NCI-H2107 treated with DMSO at 0.1 percent for 48 hours (cell line): ENCODE results near the gene NPHS1.
"Not testable (repeated sequence)": the region's sequence is repeated elsewhere in the genome, so short reads cannot be mapped to it uniquely, and the experiment has no call there.

Experiments used
- DNase-seq: peaks from one replicate; lab custom pipeline; 2025; ENCODE audit not compliant: unreplicated experiment; lab: John Stamatoyannopoulos, UW

Gene NPHS1

DNA sequence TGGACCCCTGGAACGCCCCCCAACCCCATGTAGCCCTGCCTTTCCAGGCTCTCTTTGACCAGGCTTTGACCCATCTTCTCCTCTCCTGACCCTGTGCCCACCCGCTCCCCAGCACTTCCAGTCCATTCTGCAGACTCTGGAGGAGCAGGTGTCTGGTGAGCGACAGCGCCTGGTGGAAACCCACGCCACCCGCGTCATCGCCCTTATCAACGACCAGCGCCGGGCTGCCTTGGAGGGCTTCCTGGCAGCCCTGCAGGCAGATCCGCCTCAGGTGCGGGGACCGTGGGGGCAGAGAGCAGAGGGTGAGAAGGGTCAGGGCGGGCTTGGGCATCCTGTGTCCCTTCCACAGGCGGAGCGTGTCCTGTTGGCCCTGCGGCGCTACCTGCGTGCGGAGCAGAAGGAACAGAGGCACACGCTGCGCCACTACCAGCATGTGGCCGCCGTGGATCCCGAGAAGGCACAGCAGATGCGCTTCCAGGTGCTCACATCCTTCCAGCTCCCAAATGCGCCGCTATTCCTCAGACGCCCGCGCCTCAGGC lies 22.2 kb upstream of the NPHS1 start:
- no peak for DNase-seq

DNA sequence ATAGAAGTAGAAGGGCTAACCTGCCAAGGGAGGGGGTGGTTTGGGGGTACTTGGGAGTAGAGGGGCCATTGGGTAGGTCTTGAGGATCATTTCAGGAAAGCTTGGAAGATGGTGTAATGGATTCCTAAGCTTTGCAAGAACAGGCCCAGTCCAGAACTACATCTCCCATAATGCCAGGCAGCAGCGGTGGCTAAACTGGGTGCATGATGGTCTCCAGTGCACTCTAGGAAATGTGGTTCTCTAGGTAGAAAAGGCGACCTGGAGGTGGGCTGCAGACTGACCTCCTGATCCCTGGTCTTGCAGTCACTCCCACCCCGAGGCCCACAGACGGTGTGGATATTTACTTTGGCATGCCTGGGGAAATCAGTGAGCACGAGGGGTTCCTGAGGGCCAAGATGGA lies 19.9 kb upstream of the NPHS1 start:
- no peak for DNase-seq

DNA sequence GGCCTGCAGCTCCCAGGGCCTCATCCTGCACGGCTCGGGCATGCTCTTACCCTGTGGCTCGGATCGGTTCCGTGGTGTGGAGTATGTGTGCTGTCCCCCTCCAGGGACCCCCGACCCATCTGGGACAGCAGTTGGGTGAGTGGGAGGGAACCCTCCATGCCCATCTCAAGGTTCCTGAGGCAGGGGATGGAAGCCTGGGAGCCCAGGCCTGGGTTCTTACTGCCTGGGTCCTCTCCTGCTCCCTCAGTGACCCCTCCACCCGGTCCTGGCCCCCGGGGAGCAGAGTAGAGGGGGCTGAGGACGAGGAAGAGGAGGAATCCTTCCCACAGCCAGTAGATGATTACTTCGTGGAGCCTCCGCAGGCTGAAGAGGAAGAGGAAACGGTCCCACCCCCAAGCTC lies 19.3 kb upstream of the NPHS1 start:
- no peak for DNase-seq

DNA sequence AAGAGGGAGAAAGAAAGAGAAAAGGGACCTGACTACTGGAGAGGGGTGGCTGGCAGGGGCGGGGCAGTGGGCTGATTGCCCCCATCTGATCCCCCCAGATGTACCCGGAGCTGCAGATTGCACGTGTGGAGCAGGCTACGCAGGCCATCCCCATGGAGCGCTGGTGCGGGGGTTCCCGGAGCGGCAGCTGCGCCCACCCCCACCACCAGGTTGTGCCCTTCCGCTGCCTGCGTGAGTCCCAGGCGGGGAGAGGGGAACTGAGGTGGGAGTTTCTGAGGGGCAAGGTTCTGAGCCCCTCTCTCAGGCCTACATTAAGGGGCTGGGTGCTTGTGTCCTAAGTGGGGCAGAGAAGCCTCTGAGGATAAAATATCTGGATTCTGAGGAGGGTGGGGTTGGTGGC lies 18.5 kb upstream of the NPHS1 start:
- DNase-seq = no peak

DNA sequence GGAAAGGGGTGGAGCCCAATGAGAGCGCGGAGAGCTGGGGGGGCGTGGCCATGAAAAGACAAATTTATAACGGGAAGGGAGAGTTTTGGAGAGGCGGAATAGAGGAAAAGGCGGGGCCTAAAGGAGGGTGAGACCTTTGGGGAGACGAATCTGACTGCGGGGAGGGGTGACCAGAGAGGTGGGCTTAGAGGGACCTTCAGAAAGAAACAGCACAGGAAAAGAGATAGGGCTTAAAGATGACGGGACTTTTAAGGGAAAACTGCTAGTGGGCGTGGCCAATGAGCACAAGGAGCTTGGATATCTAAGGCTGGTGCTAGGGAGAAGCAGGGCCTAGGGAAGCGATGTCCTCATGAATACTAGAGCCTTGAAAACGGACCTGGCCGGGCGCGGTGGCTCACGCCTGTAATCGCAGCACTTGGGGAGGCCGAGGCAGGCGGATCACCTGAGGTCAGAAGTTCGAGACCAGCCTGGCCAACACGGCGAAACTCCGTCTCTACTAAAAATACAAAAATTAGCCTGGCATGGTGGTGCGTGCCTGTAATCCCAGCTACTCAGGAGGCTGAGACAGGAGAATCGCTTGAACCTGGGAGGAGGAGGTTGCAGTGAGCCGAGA lies 17.9 kb upstream of the NPHS1 start:
- not testable (repeated sequence) for DNase-seq

DNA sequence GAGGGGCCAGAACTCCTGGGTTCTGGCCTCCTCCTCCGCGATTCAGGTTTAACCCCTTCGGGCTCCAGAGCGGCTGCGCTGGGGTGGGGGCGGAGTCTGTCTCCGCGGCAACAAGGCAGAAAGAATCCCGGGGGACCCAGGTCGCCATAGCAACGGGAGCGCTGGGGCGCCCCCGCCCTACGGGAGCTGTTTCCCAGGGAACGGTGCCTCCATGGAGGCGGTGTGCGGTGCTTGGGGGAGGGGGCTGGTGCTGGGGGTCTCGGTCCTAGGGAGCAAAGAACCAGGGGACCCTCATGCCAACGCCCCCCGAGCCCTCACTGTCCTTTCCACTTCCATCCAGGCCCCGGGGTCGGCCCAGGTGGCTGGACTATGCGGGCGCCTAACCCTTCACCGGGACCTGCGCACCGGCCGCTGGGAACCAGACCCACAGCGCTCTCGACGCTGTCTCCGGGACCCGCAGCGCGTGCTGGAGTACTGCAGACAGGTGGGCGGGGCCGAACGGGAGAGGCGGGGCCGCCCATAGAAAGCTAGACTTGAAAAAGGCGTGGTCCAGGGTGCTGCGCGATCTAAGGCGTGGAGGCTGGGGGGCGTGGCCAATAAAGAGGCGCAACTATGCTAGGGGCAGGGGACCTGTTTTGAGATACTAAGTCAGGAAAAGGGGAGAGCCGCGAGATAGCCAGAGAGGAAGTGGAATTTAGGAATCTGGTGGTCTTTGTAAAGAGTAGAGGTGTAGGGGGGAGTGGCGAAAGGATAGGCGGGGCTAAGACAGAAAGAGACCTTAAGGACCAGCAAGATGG lies 17.2 kb upstream of the NPHS1 start:
- DNase-seq = peak; percentile 71

DNA sequence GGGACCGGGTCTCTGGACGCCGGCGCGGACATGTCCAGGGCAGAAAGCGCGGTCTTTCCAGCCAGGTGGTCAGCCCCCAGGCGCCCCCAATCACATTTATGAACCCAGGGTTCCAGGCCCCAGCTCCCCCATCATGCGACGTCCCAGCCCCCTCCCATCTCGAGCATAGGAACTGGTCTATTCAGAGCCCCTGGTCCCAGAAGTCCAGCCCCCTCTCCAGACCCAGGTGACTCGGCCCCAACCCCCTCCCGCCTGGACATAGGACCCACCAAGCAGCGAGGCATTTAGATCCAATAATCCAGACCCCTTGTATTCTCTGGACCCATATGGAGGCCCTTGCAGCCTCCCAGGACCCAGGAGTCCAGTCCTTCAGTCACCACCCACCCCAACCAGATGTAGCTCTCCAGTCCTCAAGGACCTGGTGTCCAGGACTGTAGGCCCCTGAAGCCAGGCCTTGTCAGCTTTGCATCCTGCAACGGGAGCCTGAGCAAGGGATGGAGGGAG lies 16.6 kb upstream of the NPHS1 start:
- no peak for DNase-seq

DNA sequence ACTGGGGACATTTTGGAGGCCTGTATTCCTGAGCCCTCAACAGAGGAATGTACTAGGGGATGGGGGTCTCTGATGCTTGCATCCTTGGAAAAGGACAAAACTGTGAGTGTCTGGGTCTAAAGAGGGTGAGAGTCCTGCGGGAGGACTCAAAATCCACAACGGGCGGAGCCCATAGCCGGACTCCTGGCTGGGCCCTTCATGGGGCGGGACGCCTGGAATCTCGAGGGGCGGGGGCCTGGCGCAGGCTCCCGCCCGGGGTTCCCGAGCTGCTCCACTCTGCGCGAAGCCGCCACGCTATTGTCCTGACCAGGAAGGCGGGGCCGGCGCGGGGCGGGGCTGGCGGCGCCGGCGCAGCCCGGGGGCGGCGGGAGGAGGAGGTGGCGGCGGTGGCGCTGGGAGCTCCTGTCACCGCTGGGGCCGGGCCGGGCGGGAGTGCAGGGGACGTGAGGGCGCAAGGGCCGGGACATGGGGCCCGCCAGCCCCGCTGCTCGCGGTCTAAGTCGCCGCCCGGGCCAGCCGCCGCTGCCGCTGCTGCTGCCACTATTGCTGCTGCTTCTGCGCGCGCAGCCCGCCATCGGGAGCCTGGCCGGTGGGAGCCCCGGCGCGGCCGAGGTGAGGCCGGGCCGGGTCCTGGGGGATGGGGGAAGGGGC lies 16.0 kb upstream of the NPHS1 start, which contains the start of gene APLP1:
Gene APLP1 (plus strand): TSS at position 403 of the 651 bp plus-strand sequence. CDS start 63 bp downstream, at position 466.
- DNase-seq = peak; percentile 20

DNA sequence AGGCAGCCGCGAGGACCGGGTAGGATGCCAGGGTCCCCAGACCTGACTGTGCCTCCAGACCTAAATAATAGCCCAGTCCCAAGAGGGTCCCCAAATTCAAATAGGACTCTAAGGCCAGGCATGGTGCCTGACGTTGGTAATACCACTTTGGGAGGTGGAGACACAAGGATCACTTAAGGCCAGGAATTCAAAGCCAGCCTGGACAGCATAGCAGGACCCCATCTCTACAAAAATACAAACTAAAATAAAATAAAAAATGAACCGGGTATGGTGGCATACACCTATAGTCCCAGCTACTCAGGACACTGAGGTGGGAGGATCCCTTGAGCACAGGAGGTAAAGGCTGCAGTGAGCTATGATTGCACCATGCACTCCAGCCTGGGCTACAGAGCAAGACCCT lies 10.7 kb upstream of the NPHS1 start:
- DNase-seq = no peak

DNA sequence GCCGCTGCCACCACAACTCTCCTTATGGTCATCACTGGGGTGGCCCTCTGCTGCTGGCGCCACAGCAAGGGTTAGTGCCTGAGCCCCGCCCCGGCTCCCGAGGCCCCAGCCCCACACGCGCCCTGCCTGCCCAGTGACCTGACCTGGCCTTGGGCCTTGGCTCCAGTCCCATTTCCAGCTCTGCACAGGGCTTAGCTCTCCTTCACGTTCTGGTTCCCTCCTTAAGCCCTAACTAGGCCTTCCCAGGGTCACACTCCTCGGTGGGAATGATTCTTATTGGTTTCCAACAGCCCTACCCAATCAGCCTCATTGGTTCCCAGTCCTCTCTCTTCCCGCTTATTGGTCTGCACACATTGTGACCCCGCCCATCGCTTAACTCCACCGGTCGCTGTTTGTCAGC lies 10.2 kb upstream of the NPHS1 start:
- no peak for DNase-seq

DNA sequence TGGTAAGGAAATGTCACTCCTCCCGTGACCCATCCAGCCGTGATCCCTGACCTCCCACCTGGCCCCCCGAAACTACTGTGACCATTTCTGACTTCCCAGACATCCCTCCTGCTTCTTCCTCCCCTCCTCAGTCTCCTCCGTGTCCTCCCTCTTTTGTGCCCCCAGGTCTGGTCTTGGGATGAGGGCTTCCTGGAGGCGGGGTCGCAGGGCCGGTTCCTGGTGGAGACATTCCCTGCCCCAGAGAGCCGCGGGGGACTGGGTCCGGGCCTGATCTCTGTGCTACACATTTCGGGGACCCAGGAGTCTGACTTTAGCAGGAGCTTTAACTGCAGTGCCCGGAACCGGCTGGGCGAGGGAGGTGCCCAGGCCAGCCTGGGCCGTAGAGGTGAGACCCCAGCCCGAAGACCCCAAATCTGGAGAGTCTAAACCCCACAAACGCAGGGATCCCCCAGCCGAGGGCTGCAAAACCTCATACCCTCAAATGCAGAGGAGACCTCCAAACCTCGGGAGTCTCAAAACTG lies 9.4 kb upstream of the NPHS1 start:
- no peak for DNase-seq

DNA sequence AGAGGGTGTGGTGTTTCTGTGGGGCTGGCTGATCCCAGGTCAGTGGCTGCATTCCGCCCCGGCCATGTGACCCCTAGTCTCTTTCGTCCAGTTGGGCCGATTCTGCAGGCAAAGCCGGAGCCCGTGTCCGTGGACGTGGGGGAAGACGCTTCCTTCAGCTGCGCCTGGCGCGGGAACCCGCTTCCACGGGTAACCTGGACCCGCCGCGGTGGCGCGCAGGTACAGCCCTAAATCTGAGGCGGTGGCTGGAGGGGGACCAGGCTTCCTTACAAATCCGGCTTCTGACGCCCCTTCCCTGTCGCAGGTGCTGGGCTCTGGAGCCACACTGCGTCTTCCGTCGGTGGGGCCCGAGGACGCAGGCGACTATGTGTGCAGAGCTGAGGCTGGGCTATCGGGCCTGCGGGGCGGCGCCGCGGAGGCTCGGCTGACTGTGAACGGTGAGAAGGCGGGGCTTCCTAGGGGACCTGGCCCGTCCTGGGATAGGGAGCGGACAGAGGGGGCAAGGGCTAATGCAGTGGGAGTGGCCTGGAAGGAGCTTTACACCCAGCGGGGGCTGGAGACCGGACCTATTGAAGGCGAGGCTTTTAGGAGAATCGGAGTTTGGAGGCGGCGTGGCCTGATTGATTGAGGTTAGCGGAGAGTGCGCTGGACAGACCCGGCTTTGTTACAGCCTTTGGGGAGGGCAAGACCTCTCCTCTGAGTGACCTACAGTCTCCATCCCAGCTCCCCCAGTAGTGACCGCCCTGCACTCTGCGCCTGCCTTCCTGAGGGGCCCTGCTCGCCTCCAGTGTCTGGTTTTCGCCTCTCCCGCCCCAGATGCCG lies 8.7 kb upstream of the NPHS1 start:
- no peak for DNase-seq

DNA sequence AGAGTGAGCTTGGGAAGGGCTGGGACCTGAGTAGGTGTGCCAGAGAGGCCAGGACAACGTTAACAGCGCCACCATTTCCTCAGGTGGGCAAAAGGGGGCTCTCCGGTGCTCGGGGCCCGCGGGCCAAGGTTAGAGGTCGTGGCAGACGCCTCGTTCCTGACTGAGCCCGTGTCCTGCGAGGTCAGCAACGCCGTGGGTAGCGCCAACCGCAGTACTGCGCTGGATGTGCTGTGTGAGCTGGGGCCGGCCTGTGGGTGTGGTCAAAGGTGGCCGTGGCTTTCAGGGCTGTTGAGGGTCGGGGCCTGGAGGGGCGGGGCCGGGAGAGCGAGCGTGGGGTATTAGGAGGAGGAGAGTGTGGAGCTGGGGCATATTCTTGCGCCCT lies 8.1 kb upstream of the NPHS1 start:
- DNase-seq = no peak

DNA sequence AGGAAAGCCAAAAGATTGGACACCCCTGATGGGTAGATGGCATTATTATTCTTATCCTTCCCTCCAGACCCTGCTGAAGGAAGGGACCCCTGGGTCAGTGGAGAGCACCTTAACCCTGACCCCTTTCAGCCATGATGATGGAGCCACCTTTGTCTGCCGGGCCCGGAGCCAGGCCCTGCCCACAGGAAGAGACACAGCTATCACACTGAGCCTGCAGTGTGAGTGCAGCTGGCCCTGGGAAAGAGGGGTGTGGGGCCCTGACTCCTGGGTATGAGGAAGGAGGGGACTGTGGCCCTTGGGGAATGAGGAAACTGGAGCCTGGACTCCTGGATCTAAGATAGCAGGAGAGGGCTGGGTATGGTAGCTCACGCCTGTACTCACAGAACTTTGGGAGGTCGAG lies 7.1 kb upstream of the NPHS1 start:
- no peak for DNase-seq

DNA sequence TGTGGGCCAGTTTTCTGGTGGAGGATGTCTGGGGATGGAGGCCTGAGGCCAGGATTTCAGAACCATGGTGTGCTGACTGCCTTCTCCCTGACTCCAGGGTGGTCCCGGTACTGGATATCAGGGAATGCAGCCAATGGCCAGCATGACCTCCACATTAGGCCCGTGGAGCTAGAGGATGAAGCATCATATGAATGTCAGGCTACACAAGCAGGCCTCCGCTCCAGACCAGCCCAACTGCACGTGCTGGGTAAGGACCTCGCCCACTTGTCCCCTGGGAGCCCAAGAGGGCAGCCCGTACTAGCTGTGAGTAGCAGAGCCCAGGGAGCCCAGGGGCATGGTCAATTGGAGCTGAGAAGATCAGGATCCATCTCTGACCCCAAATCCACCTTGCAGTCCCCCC lies 6.0 kb upstream of the NPHS1 start:
- DNase-seq = no peak

DNA sequence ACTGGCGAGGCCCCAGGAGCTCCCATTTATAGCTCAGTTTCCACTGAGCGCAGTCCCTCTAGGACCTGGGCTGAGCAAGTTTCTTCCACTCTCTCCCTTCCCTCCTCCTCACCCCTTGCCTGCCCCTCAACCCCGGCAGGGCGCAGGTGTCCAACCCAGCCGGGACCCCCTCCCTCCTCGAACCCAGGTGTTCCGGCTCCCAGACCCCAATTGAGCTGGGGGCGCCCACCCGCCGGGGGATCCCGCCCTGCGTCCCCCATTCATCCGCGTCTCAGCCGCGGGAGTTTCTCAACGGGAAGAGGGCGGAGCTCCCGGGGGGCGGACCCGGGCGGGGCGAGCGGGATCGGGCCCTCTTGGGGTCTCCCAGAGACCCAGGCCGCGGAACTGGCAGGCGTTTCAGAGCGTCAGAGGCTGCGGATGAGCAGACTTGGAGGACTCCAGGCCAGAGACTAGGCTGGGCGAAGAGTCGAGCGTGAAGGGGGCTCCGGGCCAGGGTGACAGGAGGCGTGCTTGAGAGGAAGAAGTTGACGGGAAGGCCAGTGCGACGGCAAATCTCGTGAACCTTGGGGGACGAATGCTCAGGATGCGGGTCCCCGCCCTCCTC lies 4.3 kb upstream of the NPHS1 start, which contains the start of gene KIRREL2:
Gene KIRREL2 (plus strand): TSS at position 366 of the 604 bp plus-strand sequence. CDS start 209 bp downstream, at position 575.
- DNase-seq = no peak

DNA sequence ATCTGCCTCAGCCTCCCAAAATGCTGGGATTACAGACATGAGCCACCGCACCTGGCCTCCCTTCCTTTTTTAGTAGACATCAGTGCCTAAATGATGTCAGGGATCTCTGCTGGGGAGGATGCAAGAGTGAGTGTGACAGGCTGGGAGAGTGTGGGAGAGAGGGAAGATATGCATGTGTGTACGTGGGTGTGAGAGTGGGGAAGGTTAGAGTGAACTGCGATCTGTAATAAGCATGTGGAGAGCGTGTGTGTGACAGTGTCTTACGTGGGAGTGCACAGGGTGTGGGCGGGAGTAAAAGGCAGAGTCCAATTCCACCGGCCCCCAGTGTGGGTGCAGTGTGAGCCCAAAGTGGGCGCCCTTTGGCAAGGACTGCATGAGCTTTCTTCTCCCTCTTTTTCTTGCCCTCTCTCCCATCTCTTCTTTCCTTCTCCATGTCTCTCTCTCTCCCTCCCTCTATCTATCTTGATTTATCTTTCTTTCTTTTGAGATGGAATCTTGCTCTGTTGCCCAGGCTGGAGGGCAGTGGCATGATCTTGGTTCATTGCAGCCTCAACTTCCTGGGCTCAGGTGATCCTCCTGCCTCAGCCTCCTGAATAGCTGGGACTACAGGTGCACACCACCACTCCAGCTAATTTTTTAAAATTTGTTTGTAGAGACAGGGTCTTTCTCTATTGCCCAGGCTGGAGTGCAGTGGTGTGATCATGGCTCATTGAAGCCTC lies 893 bp upstream of the NPHS1 start:
- no peak for DNase-seq

DNA sequence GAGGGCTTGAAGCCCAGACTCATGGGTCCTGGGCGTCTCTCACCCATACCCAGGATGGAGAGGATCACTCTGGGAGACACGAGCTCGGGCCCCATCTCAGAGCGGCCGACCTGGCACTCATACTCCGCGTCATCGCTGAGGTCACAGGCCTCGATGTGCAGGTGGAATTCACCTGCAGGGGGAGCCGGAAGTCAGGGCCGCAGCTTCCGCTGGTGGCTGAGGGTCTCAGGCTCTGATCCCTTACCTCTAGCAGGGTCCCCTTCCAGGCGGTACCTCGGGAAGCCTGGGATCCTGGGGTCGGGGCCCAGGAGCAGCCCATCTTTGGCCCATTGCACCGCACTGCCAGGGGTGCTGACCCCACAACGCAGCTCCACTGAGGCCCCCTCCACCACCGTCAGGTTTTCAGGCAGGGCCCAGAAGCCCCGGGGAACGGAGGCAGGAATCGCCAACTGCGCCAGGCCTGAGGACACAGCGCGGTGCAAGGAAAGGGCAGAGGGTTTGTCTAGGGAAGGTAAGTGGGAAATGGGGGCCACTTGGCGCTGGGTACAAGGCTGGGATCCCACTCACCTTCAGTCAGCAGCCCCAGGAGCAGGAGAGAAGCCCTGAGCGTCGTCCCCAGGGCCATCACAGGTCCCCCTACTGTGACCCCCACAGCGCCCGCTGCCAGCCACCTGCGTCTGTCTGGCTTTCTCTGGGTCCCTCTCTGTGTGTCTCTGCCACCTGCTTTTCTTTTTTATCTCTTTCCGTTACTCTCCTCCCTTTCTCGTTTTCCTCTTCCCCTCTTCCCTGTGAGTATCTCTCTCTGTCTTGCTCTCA lies 883 bp downstream of the NPHS1 start:
- DNase-seq = no peak
